Measurements from ENCODE around the gene EEF1AKMT1.
A peak's percentile ranks its signal among the peaks of the same experiment; 100 is the strongest.

EEF1AKMT1 gene, protein sequence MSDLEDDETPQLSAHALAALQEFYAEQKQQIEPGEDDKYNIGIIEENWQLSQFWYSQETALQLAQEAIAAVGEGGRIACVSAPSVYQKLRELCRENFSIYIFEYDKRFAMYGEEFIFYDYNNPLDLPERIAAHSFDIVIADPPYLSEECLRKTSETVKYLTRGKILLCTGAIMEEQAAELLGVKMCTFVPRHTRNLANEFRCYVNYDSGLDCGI

GRCh38 chr13:20773194-20774080 lies at the start of gene EEF1AKMT1:
Gene EEF1AKMT1, minus strand, starts transcription at chr13:20773961. Its CDS starts 16,363 bp downstream, at chr13:20757598.
- peak in 55 of 56 donors; percentile 8 to 93 (median 84) for DNase-seq

DNA sequence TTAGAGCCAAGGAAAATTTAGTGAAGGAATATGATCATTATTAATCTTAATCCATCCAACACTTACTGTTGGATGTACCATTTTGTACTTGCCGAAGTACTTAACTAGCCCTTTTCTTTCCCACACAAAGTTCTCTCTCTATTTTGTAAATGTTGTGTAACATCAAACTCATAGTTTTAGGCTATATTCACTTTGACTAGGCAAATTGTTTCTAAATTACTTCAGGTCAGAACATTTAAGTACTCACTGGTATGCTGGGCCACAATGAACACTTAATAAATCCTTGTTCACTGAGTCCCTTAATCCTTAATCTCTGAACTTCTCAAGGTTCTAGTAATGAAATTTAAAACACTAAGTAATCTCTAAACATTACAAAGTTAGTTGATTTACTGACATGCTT lies 49.3 kb upstream of the EEF1AKMT1 start:
- no peak for DNase-seq

- DNase-seq, result no peak
Observed at GRCh38 chr13:20822406-20822805, 48.6 kb upstream of the EEF1AKMT1 start.

DNA sequence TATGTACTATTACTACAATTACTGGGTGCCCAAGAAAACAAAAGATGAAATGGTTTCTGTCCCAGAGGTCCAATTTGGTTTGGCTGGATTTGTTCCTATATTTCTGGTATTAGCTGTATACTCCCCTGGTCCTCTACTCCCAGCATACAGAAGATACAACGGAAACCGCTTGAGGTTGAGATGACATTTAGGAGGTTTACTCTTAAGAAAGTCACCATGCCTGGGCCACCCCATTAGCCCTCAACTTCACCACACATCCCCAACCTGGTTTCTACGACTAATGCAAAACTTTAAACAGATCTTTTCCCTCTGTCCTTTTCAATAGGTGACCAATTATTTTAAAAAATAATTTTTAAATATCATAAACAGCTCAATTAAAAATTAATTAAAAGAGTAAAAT lies 46.0 kb upstream of the EEF1AKMT1 start:
- DNase-seq, result no peak

DNA sequence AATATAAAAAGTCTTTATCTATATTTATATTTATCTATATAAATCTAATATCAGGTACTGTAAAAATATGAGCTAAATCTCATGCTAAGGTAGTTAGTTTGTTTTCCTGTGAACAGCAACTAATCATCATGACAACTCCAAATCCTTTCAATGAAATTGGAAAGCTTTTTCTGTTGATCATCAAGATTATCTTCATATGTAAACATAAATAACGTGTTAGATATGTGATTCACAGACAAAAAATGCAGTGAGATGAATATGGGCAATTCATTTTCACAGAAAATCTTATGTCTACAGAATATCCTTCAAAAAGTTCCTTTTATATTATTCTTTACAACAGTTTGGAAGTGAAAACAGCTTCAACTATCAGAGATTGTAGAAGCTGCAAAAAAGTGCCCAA lies 41.7 kb upstream of the EEF1AKMT1 start:
- no peak for DNase-seq

DNA sequence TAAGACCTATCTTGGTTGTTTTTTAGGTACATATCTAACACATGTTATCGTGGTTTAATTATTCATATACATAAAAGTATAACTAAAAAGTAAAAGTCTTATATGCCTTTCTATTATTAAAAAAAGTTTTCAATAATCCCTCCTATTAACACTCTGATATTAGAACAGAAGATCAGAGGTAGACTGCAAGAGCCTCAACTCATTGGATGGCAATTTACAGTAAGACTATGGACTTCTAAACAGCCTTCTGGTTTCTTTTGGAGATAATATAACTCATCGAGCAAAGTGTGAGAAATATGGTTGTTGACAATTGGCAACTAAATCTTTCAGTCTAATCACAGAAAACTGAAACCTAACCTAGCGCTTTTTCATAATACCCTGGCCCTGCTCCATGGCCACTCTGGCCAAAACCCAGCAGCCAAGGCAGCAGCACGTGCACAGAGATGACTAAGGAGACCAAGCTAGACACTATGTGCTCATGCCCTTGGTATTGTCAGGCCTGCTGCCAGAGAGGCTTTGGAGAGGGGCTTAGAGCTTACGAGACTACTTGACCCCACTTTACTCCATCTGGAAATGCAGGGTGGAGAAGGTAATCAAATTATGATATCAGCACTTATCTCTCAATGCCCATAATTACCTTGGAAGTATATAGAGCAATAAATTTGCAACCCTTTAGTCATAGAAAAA lies 40.6 kb upstream of the EEF1AKMT1 start:
- peak in 2 of 56 donors; percentile 6 to 37 for DNase-seq

- DNase-seq, result no peak
Observed at GRCh38 chr13:20812890-20813289, 39.1 kb upstream of the EEF1AKMT1 start.

- DNase-seq, result no peak
Observed at GRCh38 chr13:20810808-20811207, 37.0 kb upstream of the EEF1AKMT1 start.

- DNase-seq, result no peak
Observed at GRCh38 chr13:20808874-20809273, 35.1 kb upstream of the EEF1AKMT1 start.

DNA sequence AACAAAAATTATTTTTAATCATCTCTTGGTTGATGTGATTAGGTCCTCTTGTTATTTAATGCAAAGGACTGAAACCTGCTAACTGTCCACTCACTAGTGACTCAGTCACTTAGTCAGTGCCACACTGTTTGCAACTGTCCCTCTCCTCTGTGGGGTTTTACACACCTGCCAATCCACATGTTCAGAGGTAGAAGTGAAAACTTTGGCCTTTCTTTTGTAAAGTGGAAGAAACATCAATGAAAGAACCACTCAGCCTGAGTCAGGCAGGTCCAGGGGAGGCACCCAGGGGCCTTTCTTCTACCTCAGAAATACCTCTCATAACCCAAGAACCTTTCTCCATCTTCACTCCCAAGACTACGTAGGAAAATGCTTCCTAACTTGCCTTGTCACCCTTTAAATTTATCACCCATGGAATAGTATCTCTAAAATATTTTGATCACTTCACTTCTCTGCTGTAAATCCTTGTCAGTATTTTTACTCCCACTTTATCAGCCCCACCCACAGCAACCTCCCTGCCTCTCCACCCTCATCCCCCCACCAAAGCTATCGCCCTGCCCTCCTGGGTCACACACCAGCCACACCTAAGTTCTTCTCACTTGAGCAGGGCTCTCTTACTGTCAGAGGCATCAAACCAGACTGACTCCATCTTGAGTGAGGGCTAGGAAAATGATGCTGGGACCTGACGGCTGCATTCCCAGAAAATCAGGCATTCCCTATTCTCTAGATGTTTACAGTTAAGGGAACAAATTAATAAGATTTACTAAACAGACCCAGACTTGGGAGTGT lies 29.6 kb upstream of the EEF1AKMT1 start:
- DNase-seq, result no peak

DNA sequence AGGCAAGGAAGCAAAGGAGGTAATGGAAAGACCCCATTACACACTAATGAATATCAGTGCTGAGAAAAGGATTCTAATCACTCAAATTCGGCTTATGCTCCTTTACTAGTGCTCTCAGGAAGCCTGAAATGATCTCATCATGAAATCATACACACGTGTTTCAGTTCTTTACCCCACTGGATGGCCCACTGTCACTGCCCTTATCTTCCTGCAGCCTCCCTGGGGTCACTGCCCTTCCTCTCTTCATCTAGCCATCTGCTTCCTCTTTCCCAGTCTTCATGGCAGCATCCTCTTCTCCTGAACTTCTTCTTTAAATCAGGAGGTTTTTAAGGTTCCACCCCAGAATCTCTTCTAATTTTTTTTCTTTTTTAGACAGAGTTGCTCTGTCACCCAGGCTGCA lies 27.9 kb upstream of the EEF1AKMT1 start:
- DNase-seq, result no peak

- DNase-seq, result no peak
Observed at GRCh38 chr13:20799726-20800416, 26.1 kb upstream of the EEF1AKMT1 start.

DNA sequence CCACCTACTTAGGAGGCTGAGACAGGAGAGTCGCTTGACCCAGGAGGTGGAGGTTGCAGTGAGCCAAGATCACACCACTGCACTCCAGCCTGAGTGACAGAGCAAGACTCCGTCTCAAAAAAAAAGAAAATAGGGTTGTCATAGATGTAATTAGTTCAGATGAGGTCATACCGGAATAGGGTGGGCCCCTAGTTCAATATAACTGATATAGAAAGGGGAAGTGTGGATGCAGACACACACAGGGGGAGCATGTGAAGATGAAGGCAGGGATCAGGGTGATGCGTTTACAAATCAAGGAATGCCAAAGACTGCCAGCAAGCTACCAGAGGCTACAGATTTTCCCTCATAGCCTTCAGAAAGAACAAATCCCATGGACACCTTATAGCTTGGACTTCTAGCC lies 24.3 kb upstream of the EEF1AKMT1 start:
- DNase-seq, result no peak

- no peak for DNase-seq
Observed at GRCh38 chr13:20796791-20797508, 23.2 kb upstream of the EEF1AKMT1 start.

- DNase-seq, result no peak
Observed at GRCh38 chr13:20789665-20790064, 15.9 kb upstream of the EEF1AKMT1 start.

- DNase-seq, result no peak
Observed at GRCh38 chr13:20788312-20788711, 14.6 kb upstream of the EEF1AKMT1 start.

DNA sequence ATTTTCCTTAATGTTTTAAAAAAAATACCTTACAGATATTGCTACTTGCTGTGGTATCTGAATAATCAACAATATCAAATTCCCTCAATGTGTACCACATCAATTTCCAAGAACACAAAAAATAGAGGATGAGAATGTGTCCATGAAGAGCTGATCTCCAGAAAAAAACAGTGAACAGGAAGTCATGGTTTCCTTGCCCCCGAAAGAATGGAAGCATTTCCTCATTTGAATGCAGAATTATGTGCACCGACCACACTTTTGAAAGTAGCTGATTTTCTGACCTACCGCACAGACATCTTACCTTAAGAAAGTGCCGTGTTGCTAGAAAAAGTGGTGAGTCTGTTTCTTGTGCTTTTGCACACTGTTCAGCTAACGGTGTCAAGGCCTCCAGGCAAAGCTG lies 13.4 kb upstream of the EEF1AKMT1 start:
- no peak for DNase-seq

GRCh38 chr13:20782116-20782708 lies 8.5 kb upstream of the EEF1AKMT1 start:
- no peak for DNase-seq

- no peak for DNase-seq
Observed at GRCh38 chr13:20780317-20780716, 6.6 kb upstream of the EEF1AKMT1 start.

GRCh38 chr13:20779405-20779804 lies 5.6 kb upstream of the EEF1AKMT1 start:
- no peak for DNase-seq
